Right lobe of liver (tissue), 4 donors: Measurements from ENCODE around the gene CCDC174.

Experiments
- POLR2A ChIP-seq: fragments of 450-650 bp; IDR thresholded peaks from one replicate; pipeline ENCODE4 v1.6.1; 2017; ENCODE audit warnings: antibody characterized with exemption, mild to moderate bottlenecking
- TF ChIP-seq, protein P1 (sequence below), 4 donors: fragments of 200-600 bp in 3 of 4; fragments of 450-650 bp in 1 of 4; IDR thresholded peaks; one replicate each; pipeline versions ENCODE4 v1.5.1 to v1.8.0; 2016 to 2022; ENCODE audit warnings: antibody characterized with exemption in 4 of 4, mild to moderate bottlenecking in 2 of 4
- donor health status: DM: no; HTN: no; CAD: no.
- donor health status: DM: no; HTN: no; CAD: no.
- donor health status: DM: no; HTN: yes; CAD: no.

DNA sequence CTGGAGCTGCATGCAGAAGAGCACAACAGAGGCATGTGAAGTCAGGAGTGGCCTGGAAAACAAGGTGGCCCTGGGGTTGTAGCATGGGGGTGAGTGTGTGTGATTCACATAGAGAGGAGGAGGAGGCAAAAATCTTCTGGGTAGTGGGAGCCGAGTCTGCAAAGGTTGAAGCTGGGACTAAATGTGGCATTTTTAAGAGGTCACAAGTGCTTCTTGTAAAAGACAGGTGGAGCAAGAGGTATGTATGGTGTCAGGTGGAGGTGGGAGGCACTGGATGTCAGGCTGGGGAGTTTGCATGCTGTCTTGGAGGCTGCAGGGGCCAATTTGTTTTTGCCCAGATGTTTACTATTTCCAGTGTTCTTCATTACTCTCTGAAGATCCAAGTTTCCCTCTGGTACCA is 65.7 kb downstream of the CCDC174 start:
- TF ChIP-seq, protein P1, sequence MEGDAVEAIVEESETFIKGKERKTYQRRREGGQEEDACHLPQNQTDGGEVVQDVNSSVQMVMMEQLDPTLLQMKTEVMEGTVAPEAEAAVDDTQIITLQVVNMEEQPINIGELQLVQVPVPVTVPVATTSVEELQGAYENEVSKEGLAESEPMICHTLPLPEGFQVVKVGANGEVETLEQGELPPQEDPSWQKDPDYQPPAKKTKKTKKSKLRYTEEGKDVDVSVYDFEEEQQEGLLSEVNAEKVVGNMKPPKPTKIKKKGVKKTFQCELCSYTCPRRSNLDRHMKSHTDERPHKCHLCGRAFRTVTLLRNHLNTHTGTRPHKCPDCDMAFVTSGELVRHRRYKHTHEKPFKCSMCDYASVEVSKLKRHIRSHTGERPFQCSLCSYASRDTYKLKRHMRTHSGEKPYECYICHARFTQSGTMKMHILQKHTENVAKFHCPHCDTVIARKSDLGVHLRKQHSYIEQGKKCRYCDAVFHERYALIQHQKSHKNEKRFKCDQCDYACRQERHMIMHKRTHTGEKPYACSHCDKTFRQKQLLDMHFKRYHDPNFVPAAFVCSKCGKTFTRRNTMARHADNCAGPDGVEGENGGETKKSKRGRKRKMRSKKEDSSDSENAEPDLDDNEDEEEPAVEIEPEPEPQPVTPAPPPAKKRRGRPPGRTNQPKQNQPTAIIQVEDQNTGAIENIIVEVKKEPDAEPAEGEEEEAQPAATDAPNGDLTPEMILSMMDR (IDR thresholded peaks at IDR 0.05): no peak
- TF ChIP-seq POLR2A: no peak
